ENCODE results near the gene CCDC80.
A peak's percentile ranks its signal among the peaks of the same experiment; 100 is the strongest.

The CCDC80 gene

GRCh38 chr3:112632596-112632995, 8.3 kb downstream of the CCDC80 start:
- CTCF ChIA-PET: interaction anchor here (0.7 to 0.9 kb wide), 2 partner anchors 56 to 102 kb away, joined by 3 to 4 read pairs; no protein-coding TSS in a partner anchor
- TF ChIP-seq CTCF (conservative IDR thresholded peaks at IDR 0.05; ENCODE audit: low read depth): no peak
- no peak overlapping the region for H3K27ac ChIP-seq
- no peak for DNase-seq (ENCODE audit: low spot score)
- POLR2A ChIA-PET (ENCODE audit: low non-redundant PET): no interaction called here

- TF ChIP-seq CTCF (conservative IDR thresholded peaks at IDR 0.05; ENCODE audit: low read depth): no peak
These were observed 9.7 kb downstream of the CCDC80 start for GRCh38 chr3:112631257-112631656.

GRCh38 chr3:112629425-112629824, 11.5 kb downstream of the CCDC80 start:
- DNase-seq (ENCODE audit: low spot score): peak; percentile 63
- TF ChIP-seq CTCF (conservative IDR thresholded peaks at IDR 0.05; ENCODE audit: low read depth): no peak
- ChIA-PET CTCF (no interaction called here), POLR2A (ENCODE audit: low non-redundant PET) (no interaction called here)
- no peak overlapping the region for H3K27ac ChIP-seq

More at GRCh38 chr3:112631257-112631656, 9.7 kb downstream of the CCDC80 start:
- ChIA-PET POLR2A (ENCODE audit: low non-redundant PET) (no interaction called here), CTCF (interaction anchor here (0.5 to 1.1 kb wide), 4 partner anchors 12 to 505 kb away, joined by 3 to 4 read pairs (median 3); no protein-coding TSS in a partner anchor)
- DNase-seq (ENCODE audit: low spot score): no peak
- no peak overlapping the region for H3K27ac ChIP-seq

- no peak for DNase-seq (ENCODE audit: low spot score)
- TF ChIP-seq CTCF (conservative IDR thresholded peaks at IDR 0.05; ENCODE audit: low read depth): no peak
- no peak overlapping the region for H3K27ac ChIP-seq
- ChIA-PET POLR2A (ENCODE audit: low non-redundant PET) (no interaction called here), CTCF (interaction anchor here (0.6 kb wide), 1 partner anchor 337 kb away, joined by 3 read pairs; no protein-coding TSS in a partner anchor)
These were observed 12.9 kb downstream of the CCDC80 start for GRCh38 chr3:112627919-112628466.

GRCh38 chr3:112627419-112627818, 13.5 kb downstream of the CCDC80 start:
- ChIA-PET CTCF (no interaction called here), POLR2A (ENCODE audit: low non-redundant PET) (no interaction called here)
- H3K27ac ChIP-seq: no peak overlapping the region
- no peak for DNase-seq (ENCODE audit: low spot score)
- no peak for TF ChIP-seq CTCF (conservative IDR thresholded peaks at IDR 0.05; ENCODE audit: low read depth)

GRCh38 chr3:112623717-112624116, 17.2 kb downstream of the CCDC80 start:
- CTCF ChIA-PET: no interaction called here
- TF ChIP-seq CTCF (conservative IDR thresholded peaks at IDR 0.05; ENCODE audit: low read depth): no peak
- H3K27ac ChIP-seq: no peak overlapping the region
- DNase-seq (ENCODE audit: low spot score): no peak
- POLR2A ChIA-PET (ENCODE audit: low non-redundant PET): no interaction called here
